WTC11 (cell line): ENCODE measurements around the gene SOX6. TPM values are rescaled to one million over a fixed set of nuclear protein-coding genes. Genes with fewer than 3 reads are reported as not detected.

Source experiments
- ATAC-seq: fragments of 200-7000 bp; cut with Tn5 transposase; 2 replicates; pipeline ENCODE4 v1.10.0; 2021; ENCODE audit warnings: mild to moderate bottlenecking, moderate library complexity
- CTCF ChIA-PET: fragments of 300-600 bp; sonication (Branson Sonifier 250); formaldehyde crosslinking; loops from one replicate; lab custom pipeline; 2021; ENCODE audit warnings: antibody characterized with exemption; lab: Charles Lee
- POLR2A ChIA-PET: fragments of 350-600 bp; sonication (Branson Sonifier 250); formaldehyde crosslinking; loops from one replicate; lab custom pipeline; 2021; ENCODE audit warnings: antibody characterized with exemption; lab: Charles Lee
- DNase-seq: peaks from one replicate; pipeline ENCODE4 v3.0.0; 2021; ENCODE audit warnings: low spot score
- H3K27ac Mint-ChIP-seq: 2 replicates; pipeline ENCODE4 v1.8.0; 2021; ENCODE audit warnings: mixed read lengths
- H3K27me3 Mint-ChIP-seq: 2 replicates; pipeline ENCODE4 v1.8.0; 2021; ENCODE audit warnings: low read depth, mild to moderate bottlenecking, moderate library complexity, mixed read lengths
- H3K36me3 Mint-ChIP-seq: 2 replicates; pipeline ENCODE4 v1.8.0; 2021; ENCODE audit warnings: mixed read lengths
- H3K4me1 Mint-ChIP-seq: 2 replicates; pipeline ENCODE4 v1.8.0; 2022; ENCODE audit warnings: mixed read lengths
- H3K4me3 Mint-ChIP-seq: 2 replicates; pipeline ENCODE4 v1.8.0; 2021; ENCODE audit warnings: mild to moderate bottlenecking, moderate library complexity, mixed read lengths
- H3K9me3 Mint-ChIP-seq: 2 replicates; pipeline ENCODE4 v1.8.0; 2021; ENCODE audit warnings: mixed read lengths
- ATF6 ChIP-seq: sonication (generic); formaldehyde crosslinking; IDR thresholded peaks from 2 replicates; pipeline ENCODE4 v1.8.1; 2023; ENCODE audit warnings: mild to moderate bottlenecking, missing genetic modification reagents
- FOXJ3 ChIP-seq: sonication (generic); formaldehyde crosslinking; IDR thresholded peaks from 2 replicates; pipeline ENCODE4 v1.9.0; 2021; ENCODE audit warnings: missing genetic modification reagents, mild to moderate bottlenecking, borderline replicate concordance
- GABPB1 ChIP-seq: sonication (generic); formaldehyde crosslinking; IDR thresholded peaks from 2 replicates; pipeline ENCODE4 v1.8.1; 2023; ENCODE audit warnings: mild to moderate bottlenecking, missing genetic modification reagents
- HMGA2 ChIP-seq: fragments of 250-450 bp; sonication (Bioruptor Pico); IDR thresholded peaks from 2 replicates; pipeline ENCODE4 v1.4.0; 2021; ENCODE audit warnings: mild to moderate bottlenecking, moderate library complexity
- ZNF121 ChIP-seq: sonication (generic); formaldehyde crosslinking; IDR thresholded peaks from 2 replicates; pipeline ENCODE4 v1.8.0; 2023; ENCODE audit warnings: missing genetic modification reagents
- ZNF219 ChIP-seq: sonication (generic); formaldehyde crosslinking; IDR thresholded peaks from 2 replicates; pipeline ENCODE4 v1.8.0; 2023; ENCODE audit warnings: missing genetic modification reagents, mild to moderate bottlenecking, borderline replicate concordance
- ZNF396 ChIP-seq: fragments of 250-450 bp; sonication (Bioruptor Pico); IDR thresholded peaks from 2 replicates; pipeline ENCODE4 v1.8.0; 2021; ENCODE audit warnings: mild to moderate bottlenecking, moderate library complexity, borderline replicate concordance
- ZSCAN18 ChIP-seq: fragments of 250-450 bp; sonication (Bioruptor Pico); IDR thresholded peaks from 2 replicates; pipeline ENCODE4 v2.1.2; 2022; ENCODE audit warnings: mild to moderate bottlenecking, moderate library complexity
- total RNA-seq: library from RNA; stranded (reverse); gene quantifications from 3 replicates; pipeline ENCODE4 v1.2.3, GENCODE V29; 2021
- TF ChIP-seq, protein P1 (sequence below): sonication (generic); formaldehyde crosslinking; IDR thresholded peaks from 2 replicates; pipeline ENCODE4 v1.8.0; 2022; ENCODE audit warnings: mild to moderate bottlenecking, missing genetic modification reagents
- TF ChIP-seq, protein P2 (sequence below): sonication (generic); formaldehyde crosslinking; IDR thresholded peaks from 2 replicates; pipeline ENCODE4 v1.8.0; 2023; ENCODE audit warnings: missing genetic modification reagents
- TF ChIP-seq, protein P3 (sequence below): fragments of 250-450 bp; sonication (Bioruptor Pico); IDR thresholded peaks from 2 replicates; pipeline ENCODE4 v1.9.0; 2021; ENCODE audit warnings: mild to moderate bottlenecking

SOX6 gene
- total RNA-seq, 1 experiment from 2014 or later, result 0.13 TPM

DNA sequence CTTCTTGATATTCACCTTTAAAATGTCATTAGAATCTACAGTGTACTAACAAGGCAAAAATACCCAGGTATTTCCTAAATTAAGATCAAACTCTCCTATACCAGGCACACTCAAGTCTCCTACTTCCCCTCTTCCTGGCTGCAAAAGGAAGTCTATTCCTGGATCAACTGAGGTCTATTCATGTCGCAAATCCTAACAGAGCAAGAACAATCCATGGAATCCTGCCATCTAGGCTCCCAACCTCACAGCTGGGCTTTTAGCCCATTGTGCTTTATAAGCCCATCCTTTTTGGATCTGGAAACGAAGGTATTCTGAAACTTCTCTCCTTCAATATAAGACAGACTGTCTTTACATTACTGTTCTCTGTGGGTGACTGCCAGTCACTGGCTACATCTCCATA lies 161.8 kb downstream of the SOX6 start:
- TF ChIP-seq FOXJ3 (CRISPR knock-in tag) (no peak), GABPB1 (CRISPR knock-in tag) (no peak), ATF6 (CRISPR knock-in tag) (no peak), ZNF219 (CRISPR knock-in tag) (no peak)
- TF ChIP-seq, protein P1, sequence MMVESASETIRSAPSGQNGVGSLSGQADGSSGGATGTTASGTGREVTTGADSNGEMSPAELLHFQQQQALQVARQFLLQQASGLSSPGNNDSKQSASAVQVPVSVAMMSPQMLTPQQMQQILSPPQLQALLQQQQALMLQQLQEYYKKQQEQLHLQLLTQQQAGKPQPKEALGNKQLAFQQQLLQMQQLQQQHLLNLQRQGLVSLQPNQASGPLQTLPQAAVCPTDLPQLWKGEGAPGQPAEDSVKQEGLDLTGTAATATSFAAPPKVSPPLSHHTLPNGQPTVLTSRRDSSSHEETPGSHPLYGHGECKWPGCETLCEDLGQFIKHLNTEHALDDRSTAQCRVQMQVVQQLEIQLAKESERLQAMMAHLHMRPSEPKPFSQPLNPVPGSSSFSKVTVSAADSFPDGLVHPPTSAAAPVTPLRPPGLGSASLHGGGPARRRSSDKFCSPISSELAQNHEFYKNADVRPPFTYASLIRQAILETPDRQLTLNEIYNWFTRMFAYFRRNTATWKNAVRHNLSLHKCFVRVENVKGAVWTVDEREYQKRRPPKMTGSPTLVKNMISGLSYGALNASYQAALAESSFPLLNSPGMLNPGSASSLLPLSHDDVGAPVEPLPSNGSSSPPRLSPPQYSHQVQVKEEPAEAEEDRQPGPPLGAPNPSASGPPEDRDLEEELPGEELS (CRISPR knock-in tag), result no peak
- no peak for DNase-seq
- POLR2A ChIA-PET, result no interaction called here
- Mint-ChIP-seq H3K27ac (no peak overlapping the region), H3K36me3 (no peaks in the 10 kb centered on the region), H3K4me3 (no peak overlapping the region), H3K27me3 (no peaks in the 10 kb centered on the region), H3K4me1 (peaks cover 23% of the 10 kb centered on the region), H3K9me3 (no peaks in the 10 kb centered on the region)
- CTCF ChIA-PET, result interaction anchor here (1.6 to 2.0 kb wide), 2 partner anchors 375 to 419 kb away, joined by 4 to 5 read pairs; no protein-coding TSS in a partner anchor
- ATAC-seq, result peak; percentile 72

GRCh38 chr11:16193897-16194381 lies 162.4 kb downstream of the SOX6 start:
- Mint-ChIP-seq H3K4me1 (peaks cover 23% of the 10 kb centered on the region), H3K27ac (no peak overlapping the region)
- DNase-seq, result no peak

More at GRCh38 chr11:16193897-16194381, 162.4 kb downstream of the SOX6 start:
- Mint-ChIP-seq H3K4me3 (no peak overlapping the region), H3K27me3 (no peaks in the 10 kb centered on the region), H3K9me3 (no peaks in the 10 kb centered on the region), H3K36me3 (no peaks in the 10 kb centered on the region)
- ChIA-PET POLR2A (interaction anchor here (0.6 kb wide), 1 partner anchor 10 kb away, joined by 3 read pairs; no protein-coding TSS in a partner anchor), CTCF (interaction anchor here (1.6 to 2.0 kb wide), 2 partner anchors 375 to 420 kb away, joined by 4 to 5 read pairs; no protein-coding TSS in a partner anchor)
- ATAC-seq, result no peak
- TF ChIP-seq ZSCAN18 (CRISPR knock-in tag) (no peak), ZNF396 (CRISPR knock-in tag) (no peak), ZNF121 (CRISPR knock-in tag) (no peak), HMGA2 (CRISPR knock-in tag) (no peak)
- TF ChIP-seq, protein P2, sequence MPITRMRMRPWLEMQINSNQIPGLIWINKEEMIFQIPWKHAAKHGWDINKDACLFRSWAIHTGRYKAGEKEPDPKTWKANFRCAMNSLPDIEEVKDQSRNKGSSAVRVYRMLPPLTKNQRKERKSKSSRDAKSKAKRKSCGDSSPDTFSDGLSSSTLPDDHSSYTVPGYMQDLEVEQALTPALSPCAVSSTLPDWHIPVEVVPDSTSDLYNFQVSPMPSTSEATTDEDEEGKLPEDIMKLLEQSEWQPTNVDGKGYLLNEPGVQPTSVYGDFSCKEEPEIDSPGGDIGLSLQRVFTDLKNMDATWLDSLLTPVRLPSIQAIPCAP (CRISPR knock-in tag), result no peak
- TF ChIP-seq, protein P3, sequence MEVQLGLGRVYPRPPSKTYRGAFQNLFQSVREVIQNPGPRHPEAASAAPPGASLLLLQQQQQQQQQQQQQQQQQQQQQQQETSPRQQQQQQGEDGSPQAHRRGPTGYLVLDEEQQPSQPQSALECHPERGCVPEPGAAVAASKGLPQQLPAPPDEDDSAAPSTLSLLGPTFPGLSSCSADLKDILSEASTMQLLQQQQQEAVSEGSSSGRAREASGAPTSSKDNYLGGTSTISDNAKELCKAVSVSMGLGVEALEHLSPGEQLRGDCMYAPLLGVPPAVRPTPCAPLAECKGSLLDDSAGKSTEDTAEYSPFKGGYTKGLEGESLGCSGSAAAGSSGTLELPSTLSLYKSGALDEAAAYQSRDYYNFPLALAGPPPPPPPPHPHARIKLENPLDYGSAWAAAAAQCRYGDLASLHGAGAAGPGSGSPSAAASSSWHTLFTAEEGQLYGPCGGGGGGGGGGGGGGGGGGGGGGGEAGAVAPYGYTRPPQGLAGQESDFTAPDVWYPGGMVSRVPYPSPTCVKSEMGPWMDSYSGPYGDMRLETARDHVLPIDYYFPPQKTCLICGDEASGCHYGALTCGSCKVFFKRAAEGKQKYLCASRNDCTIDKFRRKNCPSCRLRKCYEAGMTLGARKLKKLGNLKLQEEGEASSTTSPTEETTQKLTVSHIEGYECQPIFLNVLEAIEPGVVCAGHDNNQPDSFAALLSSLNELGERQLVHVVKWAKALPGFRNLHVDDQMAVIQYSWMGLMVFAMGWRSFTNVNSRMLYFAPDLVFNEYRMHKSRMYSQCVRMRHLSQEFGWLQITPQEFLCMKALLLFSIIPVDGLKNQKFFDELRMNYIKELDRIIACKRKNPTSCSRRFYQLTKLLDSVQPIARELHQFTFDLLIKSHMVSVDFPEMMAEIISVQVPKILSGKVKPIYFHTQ (CRISPR knock-in tag), result no peak
